GM19351 (cell line): ENCODE measurements around the gene GNPDA2.
"Not testable (repeated sequence)": the region's sequence is repeated elsewhere in the genome, so short reads cannot be mapped to it uniquely, and the experiment has no call there.

Experiments
- ATAC-seq: cut with Tn5 transposase; IDR thresholded peaks from one replicate; pipeline ENCODE4 v1.9.1; 2021; ENCODE audit warnings: mild to moderate bottlenecking, moderate library complexity; ENCODE audit not compliant: unreplicated experiment

GNPDA2 gene

DNA sequence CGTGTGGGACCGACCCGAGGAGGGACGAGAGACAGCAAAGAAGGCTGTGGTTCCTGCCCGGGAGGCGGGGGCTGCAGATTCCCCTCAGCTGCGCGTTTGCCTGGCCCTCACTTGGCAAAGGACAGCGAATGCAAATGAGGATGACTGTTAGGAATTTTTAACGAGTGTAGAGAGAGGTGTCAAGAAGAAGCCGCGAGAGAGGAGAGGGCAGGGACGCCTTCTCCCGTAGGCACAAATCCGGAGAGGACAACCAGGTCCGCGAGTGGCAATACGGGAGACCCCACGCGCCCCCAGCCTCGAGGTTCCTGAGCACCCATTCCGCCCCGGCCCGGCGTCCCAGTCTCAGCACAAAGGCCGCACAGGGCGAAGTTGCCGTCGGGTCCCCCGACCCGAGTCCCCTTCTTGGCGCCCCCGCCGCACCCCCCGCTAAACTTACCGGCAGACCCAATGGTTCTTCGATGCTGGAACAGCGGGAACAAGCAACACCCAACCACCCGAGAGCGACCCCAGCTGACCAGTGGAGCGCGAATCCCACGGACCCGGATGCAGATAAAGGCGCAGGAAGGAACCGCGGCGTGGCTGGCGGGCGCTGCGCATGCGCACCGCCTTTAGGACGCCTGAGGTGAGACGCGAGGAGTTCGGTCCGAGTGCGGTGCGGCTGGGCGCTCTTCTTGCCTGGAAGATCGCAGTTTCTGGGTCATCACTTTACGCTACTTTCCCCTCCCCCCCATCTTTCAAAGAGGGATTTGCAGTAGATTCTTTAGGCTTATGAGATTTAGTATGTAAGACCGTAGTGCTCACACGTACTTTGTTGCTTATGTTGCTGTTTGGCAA is at the start of gene GNPDA2:
Gene GNPDA2 (minus strand): TSS at position 519 of the 834 bp plus-strand sequence. CDS start 4,349 bp downstream, outside the sequence.
- ATAC-seq: peak; percentile 85

DNA sequence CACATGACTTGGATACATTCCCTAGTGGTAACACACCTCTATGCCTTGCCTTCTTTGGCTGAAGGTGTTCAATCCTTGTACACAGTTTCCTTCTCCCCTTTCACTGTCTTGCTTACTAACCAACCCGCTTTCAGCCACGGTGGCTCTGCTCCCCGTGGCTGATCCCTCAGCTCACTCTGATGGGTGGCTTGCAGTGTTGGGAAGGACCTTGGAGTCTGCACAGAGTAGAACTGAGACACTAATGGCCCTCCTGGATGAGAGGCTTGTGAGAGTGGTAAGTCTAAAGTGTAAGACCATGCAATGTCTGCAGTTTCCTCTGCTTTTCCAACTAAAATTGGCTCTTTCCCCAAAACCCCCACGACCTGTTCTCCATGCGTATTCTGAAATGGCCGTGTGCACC is 46.0 kb upstream of the GNPDA2 start:
- ATAC-seq: no peak

DNA sequence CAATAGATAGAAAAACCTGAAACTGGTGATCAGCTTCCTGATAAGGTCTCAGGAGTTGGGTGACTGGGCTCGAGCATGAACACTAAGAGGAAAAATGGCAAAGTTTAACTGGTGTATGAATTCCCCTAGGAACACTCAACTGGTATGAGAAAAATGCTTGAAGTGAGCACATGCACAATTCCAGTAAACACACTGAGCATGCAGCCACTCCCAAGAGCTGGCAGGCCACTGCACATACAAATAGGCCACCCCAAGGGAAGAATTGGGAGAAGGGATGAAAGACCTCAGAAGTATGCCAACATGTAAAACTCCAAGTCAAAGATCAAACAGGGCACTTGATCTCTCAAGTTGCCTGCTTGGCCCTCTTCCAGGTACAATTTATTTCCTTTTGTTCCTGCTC is 45.4 kb upstream of the GNPDA2 start:
- no peak for ATAC-seq

DNA sequence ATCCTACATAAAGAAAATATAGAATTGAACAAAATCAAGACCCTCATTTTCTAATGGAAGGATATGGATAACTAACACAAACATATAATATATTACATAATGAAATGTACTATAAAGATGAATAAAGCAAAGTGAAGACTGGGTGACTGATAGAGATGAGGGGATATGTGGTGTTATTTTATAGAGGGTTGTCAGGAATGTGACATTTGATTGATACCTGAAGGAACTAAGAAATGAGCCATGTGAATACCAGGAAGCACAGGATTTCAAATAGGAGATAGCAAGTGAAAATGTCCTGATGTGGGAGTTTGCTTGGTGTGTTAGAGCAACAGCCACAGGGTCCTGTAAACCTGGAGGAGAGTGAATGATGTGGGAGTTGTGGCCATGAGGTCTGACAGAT is 40.1 kb upstream of the GNPDA2 start:
- ATAC-seq: no peak

DNA sequence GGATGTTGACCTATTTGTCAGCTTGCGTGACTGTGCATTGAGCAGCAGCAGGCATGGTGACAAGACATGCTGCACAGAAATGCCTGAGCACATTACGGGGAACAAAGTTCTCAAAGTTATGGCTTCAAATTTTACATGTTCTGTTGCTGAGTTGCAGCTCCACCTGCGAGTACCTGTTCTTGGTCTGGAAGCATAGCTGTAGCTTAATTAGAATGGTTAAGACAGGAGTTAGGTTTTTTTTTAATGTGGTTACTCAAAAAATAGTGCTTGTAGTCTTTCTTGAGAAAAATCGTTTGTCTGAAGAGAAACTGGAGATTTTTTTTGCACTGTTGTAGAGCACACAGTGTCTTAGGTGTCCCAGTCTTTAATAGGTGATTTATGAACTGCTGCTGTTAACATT is 38.8 kb upstream of the GNPDA2 start:
- no peak for ATAC-seq

DNA sequence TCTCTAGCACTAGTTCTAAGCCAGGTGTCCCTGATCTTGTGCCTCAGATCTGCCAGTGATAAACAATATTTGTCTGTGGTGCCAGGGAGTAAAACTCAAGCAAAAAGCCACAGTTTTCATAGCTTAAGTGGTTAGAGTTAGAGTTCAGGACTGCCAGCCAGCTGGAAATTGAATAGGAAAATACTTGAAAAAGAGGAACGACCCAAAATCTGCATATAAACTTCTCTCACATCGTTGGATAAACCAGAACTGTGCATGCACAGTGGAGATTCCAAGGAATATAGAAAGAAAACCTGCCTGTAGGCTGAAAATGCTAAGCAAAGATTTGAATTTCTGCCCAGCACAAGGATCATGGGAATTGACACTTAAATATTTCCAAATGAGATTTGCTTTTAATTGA is 35.0 kb upstream of the GNPDA2 start:
- ATAC-seq: no peak

DNA sequence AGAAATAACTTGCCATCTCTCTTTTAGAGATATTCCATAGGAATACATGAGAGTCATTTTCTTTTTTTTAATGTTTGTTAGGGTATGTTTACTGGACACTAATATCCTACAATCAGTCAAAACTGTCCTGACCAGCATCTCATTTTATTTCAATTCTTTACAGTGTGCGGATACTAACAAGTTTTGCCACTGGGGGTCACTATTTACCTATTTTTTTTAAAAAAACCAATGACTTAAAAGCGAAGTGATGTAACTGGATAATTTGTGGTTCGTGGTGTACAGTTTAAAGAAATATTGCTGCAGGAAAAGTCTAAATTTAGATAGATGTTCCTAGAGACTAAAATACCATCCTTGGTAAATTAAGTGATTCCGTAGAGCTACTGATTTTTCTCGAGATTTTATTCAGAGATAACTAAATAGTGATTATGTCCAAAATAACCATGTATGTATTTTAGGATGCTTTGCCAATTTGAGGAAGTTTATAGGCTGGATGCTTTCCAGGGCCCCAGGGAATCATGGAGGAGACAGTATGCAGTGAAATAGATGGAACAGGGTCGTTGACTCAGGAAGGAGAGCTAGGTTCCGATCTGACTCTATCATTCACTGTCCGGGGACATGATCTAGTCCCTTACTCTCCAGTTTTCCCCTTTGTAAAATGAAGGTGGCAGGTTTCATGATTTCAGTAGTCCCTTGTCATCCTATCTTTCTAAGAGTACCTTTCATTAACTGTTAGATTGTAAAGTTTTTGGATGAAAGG is 34.0 kb upstream of the GNPDA2 start:
- ATAC-seq: peak; percentile 81

DNA sequence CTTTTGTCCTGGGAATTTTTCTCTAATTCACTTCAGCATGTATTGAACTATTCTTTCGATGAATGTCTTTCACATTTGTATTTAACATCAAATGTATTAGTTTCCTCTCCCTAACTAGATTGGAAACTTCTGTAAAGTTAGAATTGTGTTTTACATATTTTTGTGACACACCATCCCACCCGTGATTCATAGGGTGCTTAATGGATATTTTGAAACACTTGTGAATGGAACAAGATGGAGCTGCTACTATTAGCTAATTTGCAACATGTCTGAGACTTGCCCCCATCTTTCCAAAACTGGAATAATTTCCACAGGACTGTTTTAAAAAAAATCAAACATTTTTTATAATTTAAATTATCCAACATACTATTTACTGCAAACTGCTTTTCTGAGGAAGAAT is 30.2 kb upstream of the GNPDA2 start:
- ATAC-seq: no peak

DNA sequence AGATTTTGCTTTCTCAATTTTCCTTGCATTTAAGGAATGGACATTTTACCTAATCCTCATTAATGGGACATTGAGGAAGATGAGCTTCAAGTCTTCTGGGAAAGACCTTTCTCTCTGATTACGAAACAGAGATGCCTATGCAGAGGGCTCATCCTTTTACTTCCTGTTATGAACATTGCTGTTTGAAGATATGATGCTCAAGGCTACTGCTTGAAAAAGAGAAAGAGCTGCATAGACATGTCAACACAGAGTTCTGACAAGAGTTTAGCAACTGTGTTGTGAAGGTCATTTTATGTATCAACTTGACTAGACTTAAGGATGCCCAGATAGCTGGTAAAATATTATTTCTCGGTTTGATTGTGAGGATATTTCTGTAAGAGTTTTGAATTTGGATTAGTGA is 13.8 kb upstream of the GNPDA2 start:
- ATAC-seq: no peak

DNA sequence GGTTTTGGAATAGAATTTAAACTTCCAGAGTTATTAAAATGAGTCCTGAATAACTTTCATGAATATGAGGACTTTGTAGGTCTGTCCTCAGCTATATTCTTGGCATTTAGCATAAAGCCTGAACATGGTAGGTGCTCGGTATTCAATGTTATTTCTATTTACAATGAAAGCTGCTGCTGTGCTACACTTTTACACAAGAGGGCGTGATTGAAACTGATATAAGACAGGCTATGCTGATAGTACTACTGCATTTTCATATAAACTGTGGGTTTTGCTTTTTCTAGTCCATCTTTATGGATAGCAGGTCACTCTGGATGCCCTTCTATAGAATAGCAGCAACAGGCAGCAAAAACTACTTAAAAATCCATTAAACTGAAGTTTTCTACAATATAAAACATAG is 12.3 kb upstream of the GNPDA2 start:
- ATAC-seq: peak; percentile 85

DNA sequence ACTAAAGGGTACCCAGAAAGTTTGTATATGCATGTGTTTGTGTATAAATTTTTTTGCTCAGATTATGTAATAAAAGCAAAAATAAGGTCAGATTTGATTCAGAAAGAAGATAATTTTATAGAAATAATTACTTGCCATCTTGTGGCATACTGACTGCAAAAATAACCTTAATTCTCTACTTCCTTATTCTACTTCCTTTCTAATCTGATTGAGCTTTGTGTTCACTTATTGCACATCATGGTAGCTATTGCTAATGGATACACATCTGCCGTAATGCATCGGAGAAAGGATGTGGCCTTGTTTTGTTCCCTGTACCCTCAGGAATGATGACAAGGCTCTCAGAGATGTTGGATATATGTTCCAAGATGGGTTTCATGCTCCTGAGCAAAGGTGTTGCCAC is 10.5 kb upstream of the GNPDA2 start:
- ATAC-seq: no peak

DNA sequence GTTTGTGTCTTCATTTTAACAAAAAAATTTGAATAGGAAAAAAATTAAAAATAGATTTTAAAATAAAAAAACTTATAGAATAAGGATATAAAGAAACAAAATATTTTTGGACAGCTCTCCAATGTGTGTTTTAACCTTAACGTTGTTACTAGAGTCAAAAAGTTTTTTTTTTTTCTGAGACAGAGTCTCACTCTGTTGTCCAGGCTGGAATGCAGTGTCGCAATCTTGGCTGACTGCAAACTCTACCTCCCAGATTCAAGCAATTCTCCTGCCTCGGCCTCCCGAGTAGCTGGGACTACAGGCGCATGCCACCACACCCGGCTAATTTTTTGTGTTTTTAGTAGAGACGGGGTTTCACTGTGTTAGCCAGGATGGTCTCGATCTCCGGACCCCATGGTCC is 2.3 kb upstream of the GNPDA2 start:
- not testable (repeated sequence) for ATAC-seq

DNA sequence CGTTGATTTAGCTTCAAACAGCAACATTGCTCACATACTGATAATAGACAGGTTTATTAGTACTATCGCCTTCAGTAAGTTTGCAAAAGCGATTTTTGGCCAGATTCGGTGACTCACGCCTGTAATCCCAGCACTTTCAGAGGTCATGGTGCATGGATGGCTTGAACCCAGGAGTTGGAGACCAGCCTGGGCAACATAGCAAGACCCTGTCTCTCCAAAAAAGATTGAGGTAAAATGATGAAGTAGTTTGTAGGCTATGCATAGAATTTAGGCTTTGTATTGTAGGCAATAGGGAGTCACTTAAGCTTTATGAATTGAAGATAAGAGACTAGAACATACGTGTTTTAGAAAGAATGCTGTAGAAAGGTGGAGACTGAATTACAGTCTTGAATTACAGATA is 1.1 kb upstream of the GNPDA2 start:
- ATAC-seq: no peak

DNA sequence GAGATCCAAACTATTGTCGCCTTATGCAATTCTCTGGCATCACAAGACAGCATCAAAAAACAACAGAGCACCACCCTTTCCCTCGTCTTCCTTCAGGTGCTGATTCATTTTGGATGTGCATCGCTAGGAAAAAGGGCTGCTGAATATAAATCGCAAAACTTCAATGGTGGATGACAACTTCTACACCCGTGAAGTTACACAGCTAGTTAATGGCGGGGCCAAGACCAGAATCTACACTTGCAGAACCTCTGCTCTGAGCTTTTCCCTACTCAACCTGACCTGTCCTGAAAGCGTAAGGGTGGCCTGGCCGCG is 674 bp downstream of the GNPDA2 start:
- ATAC-seq: no peak

DNA sequence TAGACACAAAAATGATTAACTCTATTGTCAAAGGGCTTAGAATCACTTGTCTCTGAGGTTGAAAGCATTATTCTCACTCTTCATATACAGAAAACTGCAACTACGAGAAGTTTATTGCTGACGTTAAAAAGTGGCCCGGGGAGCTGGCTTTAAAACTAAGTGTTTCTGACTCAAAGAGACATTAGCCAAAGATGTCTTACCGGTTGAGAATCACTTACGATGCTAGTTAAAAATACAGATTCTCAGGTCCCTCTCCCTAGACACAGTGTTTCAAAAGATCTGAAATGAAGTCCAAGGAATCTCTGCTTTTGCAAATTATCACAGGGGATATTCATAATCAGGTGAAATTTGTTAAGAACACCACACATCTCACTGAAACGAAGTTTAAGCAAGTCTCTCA is 1.2 kb downstream of the GNPDA2 start:
- ATAC-seq: no peak

DNA sequence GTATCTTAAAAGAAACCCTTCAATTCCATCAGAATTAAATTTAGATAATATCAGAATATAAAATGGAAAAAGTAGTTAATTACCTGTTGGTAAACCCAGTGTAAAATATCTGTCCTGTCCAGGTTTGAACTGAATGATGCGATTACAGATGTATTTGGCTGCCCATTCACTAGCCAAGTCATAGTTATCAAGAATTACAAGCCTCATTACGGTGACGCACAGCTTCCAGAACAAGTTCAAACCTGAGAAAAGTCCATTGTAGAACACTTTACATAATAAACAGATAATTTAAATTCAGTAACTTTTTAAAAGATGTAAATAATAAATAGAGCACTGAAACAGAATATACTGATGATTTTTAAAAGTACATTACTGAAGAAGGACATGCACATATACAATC is 4.4 kb downstream of the GNPDA2 start:
- ATAC-seq: no peak

DNA sequence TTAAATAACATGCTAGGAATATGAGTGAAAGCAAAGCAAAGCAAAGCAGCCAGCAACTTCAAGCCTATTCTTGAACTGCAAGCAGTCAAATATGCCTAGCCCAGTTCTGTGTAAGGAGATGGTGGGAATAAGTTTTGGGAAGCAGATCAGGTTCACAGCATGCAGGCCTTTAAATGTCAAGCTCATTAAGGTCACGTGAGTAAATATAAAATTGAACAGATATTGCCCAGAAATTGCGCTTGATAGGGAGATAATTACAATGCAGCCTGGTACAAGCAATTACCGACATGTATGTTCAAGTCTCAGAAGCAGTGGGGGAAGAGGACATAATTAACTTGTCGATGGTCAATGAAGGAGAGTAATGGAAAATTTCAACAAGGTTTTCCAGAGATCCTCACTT is 6.0 kb downstream of the GNPDA2 start:
- no peak for ATAC-seq

DNA sequence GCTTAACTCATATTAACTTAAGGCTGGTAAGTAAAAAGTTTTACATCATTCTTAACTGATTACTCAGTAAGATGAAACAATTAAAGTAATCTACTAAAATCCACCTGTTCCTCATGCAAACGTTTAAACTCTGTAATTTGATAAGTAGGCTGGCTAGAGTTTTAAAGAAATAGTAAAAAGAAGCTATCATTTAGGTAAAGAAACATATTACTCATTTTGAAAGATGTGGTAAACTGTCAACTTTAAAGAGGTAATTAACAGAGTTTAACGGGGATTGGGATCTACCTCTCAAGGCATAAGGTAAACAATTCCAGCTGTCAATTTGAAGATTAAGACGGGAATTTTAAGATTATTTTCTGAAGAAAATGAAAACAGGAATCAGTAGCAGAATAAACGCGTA is 9.8 kb downstream of the GNPDA2 start:
- no peak for ATAC-seq

DNA sequence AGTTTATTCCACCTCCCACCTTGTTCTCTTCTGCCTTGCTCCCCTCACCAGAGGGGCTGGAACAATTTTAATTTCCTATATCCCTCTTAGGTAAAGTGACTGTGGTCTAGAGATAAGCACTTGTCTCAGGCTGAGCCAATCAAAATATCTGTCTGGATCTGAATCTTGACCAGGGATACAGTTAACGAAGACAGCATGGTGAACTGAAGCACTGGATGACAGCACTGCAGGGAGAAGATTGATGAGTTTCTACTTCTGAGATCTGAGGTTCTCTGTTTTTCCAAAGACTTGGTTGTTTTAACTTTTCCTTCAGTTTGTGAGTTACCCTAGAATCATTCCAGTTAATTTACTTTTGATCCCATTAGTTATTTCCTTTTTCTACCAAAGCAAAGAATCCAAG is 13.2 kb downstream of the GNPDA2 start:
- ATAC-seq: no peak

DNA sequence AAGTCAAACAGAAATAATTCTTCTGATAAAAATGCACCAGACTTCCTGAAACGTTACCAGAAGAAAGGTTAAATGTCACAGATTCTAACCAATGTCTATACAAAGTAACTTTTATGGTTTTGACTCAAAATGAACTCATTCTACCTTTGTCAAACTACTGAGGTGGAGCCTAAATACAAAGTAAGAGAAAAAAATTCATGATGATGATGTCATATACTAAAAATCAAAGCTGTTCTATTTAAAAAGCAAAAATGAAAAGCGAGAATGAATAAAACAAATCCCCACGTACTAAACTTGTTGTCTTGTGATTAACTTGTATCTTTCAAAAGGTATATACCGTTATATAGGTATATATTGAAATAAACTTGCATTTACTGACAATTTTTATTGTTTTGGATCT is 21.7 kb downstream of the GNPDA2 start:
- no peak for ATAC-seq

DNA sequence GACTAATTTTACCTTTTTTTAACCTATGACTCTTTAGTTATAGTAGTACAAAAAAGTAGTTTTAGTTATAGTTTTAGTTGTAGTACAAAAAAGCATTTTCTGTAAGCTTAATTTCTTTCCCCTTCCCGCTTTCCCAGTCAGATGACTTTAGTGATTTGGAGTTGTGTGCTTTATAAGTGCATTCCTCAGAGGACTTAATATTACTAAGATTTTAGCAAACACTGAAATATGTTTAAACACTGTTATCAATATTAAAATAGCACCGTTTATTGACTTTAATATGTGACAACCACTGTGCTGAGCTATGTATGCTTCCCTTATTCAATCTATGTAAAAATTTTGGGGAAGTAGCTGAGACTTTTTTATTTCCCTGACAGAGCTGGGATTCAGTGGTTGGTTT is 25.3 kb downstream of the GNPDA2 start:
- no peak for ATAC-seq

DNA sequence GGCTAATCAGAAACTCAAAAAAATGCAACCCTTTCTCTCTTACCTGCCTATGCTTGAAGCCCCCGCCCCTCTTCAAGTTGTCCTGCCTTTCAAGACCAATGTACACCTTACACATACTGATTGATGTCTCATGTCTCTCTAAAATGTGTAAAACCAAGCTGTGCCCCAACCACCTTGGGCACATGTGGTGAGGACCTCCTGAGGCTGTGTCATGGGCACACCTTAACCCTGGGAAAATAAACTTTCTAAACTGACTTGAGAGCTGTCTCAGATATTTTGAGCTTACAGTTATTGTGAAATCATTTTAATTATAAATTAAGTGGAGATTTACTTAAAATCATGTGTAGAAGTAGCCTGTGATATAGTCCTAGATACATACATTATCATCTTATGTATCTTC is 25.9 kb downstream of the GNPDA2 start:
- ATAC-seq: no peak

DNA sequence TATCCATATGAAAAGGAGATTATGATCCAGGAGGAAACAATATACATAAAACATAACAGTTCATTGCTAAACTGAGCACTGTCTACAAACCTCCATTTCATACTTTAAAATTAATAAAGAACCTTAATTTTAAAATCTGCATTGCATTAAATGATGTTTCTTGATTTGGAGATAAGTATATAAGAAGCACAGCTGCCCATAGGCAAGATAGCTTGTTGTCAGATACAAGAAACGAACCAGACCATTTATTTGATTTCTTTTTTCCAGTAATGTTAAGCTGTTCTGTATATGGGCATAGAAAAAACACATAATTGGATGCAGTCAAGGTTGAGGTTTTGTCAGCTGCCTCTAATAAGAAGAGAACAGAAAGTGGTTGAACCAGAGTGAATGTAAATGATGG is 41.7 kb downstream of the GNPDA2 start:
- ATAC-seq: no peak
